Measurements from ENCODE around the gene CFAP74.

The CFAP74 gene

DNA sequence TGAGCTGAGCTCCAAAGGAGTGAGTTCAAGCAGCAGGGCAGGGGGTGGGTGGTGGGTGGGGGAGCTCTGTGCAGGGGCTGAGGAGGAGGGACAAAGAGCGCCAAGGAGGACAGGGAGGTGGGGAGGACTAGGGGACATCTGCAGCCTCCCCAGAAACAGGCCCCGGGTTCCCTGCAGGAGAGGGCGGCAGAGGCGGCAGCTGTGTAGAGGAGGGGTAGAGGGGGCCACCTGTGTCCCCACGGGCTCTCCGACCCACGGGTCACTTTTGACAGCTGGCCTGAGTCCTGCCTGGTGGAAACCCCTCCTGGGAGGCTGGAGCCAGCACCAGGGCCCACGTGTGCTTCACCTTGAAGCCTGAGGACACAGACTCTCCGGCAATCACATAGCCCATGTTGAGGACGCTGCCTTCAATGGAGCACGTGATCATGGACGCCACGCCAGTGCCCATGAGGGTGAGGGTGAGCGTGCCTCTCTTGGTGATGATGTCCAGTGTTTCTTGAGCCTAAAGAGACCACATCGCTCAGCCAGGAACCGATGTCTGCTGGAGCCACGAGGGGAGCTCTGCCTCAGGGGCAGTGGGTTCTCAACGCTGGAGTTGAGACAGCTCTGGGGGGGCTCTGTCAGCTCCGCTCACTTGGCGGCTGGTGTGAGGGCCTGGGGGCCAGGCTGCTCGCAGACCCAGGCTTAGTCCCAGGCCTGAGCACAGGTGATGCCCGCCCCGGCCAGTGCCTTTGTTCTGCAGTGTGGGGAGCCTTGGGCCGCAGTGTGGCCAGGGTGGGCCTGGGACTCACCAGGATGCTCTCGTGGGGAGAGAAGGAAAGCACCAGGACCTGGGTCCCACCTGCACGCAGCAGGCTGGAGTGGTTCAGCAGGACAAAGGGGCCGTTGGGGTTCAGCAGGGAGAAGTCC, 77.9 kb downstream of the CFAP74 start:
- no peak for DNase-seq

DNA sequence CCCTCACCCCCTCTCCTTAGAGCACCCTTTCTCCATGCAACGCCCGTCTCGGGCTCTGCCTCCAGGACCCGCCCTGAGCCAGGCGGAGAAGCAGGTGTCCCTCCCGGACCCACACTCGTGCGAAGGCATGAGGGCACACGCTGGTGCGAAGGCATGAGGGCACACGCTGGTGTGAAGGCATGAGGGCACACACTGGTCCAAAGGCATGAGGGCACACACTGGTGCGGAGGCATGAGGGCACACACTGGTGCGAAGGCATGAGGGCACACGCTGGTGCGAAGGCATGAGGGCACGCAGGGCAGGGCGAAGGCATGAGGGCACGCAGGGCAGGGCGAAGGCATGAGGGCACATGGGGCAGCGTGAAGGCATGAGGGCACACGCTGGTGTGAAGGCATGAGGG, 78.7 kb downstream of the CFAP74 start:
- DNase-seq, result no peak

DNA sequence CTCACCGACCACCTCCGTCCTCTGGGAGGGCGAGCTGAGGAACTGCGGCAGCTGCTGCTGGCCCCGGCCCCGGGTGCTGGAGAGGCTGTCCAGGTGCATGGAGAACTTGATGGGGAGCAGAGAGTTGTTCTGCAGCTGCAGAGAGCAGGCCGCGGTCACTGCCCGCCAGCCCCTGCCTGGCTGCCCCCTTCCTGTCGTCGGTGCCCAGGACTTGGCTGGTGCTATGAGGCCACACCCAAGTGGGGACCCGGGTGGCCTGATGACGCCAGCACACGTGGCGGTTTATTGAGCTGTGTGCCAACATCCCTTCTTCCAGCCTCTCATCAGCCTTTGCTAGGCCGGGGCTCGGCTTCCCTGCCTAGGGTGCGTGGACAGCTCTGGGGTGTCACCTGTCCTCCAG, 79.2 kb downstream of the CFAP74 start:
- no peak for DNase-seq

- peak in 1 of 2 experiments; percentile 38 for DNase-seq
These were observed 80.4 kb downstream of the CFAP74 start for GRCh38 chr1:1922956-1923833.

GRCh38 chr1:1922702-1922955, 81.0 kb downstream of the CFAP74 start:
- no peak for DNase-seq

- no peak for DNase-seq
These were observed 81.5 kb downstream of the CFAP74 start for GRCh38 chr1:1921901-1922701.

- no peak for DNase-seq
These were observed 82.1 kb downstream of the CFAP74 start for GRCh38 chr1:1921459-1921862.

DNA sequence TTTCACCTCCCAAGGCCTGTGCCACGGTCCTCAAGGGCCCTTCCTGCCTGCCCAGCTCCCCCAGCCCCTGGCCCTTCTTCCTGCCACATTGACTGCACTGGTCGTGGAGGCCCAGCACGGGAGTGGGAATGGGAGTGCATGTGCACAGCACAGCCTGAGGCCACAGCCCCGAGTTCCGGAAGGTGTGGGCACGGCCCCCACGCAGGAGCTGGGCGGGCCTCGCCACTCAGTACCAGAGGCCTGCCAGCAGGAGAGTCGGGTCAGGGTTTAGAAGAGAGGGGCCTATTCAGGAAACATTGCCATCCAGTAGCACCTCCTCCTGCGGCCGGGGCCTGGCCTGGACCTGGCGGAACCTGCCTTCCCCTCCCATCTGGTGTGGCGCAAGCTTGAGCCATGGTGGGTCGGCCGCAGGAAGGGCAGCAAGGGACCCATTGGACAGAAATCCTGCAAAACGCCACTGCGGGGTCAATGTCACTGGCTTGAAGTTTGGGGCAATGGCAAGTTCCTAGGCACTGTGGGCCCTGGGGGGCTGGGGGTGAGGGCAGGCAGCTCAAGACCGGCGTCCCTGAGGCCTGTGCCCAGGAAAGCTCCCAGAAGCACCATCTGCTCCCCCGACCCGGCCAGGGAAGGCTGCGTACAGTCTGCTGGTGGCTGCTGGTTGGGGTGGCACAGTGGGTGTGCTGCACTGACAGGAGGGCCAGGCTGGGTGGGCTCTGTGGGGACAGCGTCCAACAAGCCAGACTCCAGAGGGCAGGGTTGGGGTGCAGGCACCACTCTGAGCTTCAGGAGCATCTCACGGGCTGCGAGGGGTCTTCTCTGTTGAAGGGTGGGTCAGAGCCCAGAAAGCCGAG, 82.8 kb downstream of the CFAP74 start:
- no peak for DNase-seq

DNA sequence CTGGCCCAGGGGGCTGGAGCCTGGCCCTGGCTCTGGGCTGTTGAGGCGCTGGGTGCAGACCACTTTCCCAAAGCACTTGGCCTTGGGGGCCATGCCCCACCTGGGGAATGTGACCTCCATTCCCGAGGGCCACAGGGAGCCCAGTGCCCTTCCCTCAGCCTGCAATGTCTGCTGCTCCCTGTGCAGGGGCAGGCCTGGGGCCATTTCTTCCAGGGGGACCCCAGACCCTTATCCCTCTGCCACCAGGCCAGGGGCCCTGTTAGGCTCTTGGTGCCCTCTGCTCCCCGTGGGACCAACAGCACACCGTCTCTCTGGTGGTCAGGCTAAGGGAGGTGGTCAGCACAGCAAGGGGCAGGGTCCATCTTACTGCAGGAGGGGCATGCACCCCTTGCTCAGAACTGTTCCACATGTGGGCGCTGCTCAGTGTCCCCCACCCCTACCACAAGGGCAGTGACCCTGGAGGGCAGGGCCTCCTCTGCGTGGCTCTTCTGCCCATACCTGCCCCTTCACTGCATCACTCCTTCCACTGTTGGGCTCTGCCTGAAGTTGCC, 83.5 kb downstream of the CFAP74 start:
- DNase-seq, result no peak

- peak; percentile 94 to 99 for DNase-seq
These were observed 84.1 kb downstream of the CFAP74 start for GRCh38 chr1:1919304-1920056.

GRCh38 chr1:1918901-1919303, 84.7 kb downstream of the CFAP74 start, which contains the start of gene TMEM52:
TSS of gene TMEM52 (minus strand) at chr1:1919279. CDS start at chr1:1919265, 14 bp downstream.
- no peak for DNase-seq

- no peak for DNase-seq
These were observed 85.3 kb downstream of the CFAP74 start for GRCh38 chr1:1917995-1918900.

- no peak for DNase-seq
These were observed 86.1 kb downstream of the CFAP74 start for GRCh38 chr1:1917304-1917976.

DNA sequence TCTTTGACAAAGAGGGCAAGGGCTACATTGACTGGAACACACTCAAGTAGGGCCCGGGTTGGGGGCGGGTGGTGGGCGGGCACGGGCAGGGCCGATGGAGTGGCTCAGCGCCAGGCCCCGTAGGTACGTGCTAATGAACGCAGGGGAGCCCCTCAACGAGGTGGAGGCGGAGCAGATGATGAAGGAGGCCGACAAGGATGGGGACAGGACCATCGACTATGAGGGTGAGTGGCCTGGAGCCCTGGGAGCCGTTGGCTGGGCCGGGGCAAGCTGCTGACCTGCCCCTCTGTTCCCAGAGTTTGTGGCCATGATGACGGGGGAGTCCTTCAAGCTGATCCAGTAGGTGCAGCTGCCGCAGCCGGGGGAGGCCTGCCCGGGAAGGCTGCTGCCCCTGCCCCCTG, 86.7 kb downstream of the CFAP74 start:
- no peak for DNase-seq

- DNase-seq, result no peak
These were observed 87.4 kb downstream of the CFAP74 start for GRCh38 chr1:1915911-1916840.

GRCh38 chr1:1914971-1915692, 88.5 kb downstream of the CFAP74 start, which contains the start of gene CALML6:
TSS of gene CALML6 (plus strand) at chr1:1915260. CDS start at chr1:1915281, 21 bp downstream.
- no peak for DNase-seq

Data from NCI-H526 (cell line).